HL-60 (cell line): ENCODE results near the gene CACNA1I.

Experiments used
- CTCF ChIP-seq: IDR thresholded peaks from one replicate; pipeline ENCODE4 v1.5.1; 2011; ENCODE audit warnings: low read length, control low read depth, inconsistent platforms; ENCODE audit not compliant: insufficient read depth
- GABPA ChIP-seq: IDR thresholded peaks from 2 replicates; pipeline ENCODE4 v1.6.1; 2012; ENCODE audit warnings: low read depth
- POLR2AphosphoS5 ChIP-seq: IDR thresholded peaks from 2 replicates; pipeline ENCODE4 v1.6.1; 2012; ENCODE audit warnings: low read depth
- REST ChIP-seq: IDR thresholded peaks from 2 replicates; pipeline ENCODE4 v1.6.1; 2012; ENCODE audit warnings: low read depth; ENCODE audit not compliant: insufficient replicate concordance

GRCh38 chr22:39577900-39578299 is 7.3 kb downstream of the CACNA1I start:
- TF ChIP-seq CTCF, result no peak
- no peak for TF ChIP-seq REST
- TF ChIP-seq GABPA, result no peak
- no peak for TF ChIP-seq POLR2AphosphoS5
